ENCODE measurements around the gene DMTF1.

GRCh38 chr7:87220734-87221215 lies 68.5 kb downstream of the DMTF1 start:
- no peak for TF ChIP-seq CREB5 (CRISPR knock-in tag; IDR thresholded peaks at IDR 0.05; ENCODE audit: low read depth)
- TF ChIP-seq PATZ1 (CRISPR knock-in tag; IDR thresholded peaks at IDR 0.05; ENCODE audit: borderline replicate concordance) = no peak
- TF ChIP-seq, protein P1, sequence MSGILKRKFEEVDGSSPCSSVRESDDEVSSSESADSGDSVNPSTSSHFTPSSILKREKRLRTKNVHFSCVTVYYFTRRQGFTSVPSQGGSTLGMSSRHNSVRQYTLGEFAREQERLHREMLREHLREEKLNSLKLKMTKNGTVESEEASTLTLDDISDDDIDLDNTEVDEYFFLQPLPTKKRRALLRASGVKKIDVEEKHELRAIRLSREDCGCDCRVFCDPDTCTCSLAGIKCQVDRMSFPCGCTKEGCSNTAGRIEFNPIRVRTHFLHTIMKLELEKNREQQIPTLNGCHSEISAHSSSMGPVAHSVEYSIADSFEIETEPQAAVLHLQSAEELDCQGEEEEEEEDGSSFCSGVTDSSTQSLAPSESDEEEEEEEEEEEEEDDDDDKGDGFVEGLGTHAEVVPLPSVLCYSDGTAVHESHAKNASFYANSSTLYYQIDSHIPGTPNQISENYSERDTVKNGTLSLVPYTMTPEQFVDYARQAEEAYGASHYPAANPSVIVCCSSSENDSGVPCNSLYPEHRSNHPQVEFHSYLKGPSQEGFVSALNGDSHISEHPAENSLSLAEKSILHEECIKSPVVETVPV (CRISPR knock-in tag; IDR thresholded peaks at IDR 0.05) = no peak
- TF ChIP-seq ESRRG (CRISPR knock-in tag; IDR thresholded peaks at IDR 0.05) = no peak
- TF ChIP-seq POU6F1 (CRISPR knock-in tag; IDR thresholded peaks at IDR 0.05; ENCODE audit: borderline replicate concordance, low read depth) = no peak
- no peak for TF ChIP-seq ISL1 (CRISPR knock-in tag; IDR thresholded peaks at IDR 0.05)
- no peak for TF ChIP-seq ZFP3 (CRISPR knock-in tag; IDR thresholded peaks at IDR 0.05)
- no peak for TF ChIP-seq ARNTL (CRISPR knock-in tag; IDR thresholded peaks at IDR 0.05; ENCODE audit: borderline replicate concordance, low read depth)
- TF ChIP-seq ZC3H10 (CRISPR knock-in tag; IDR thresholded peaks at IDR 0.05) = no peak
- no peak for TF ChIP-seq OSR1 (CRISPR knock-in tag; IDR thresholded peaks at IDR 0.05)
- TF ChIP-seq ZNF8 (CRISPR knock-in tag; IDR thresholded peaks at IDR 0.05) = no peak
- TF ChIP-seq TCF4 (CRISPR knock-in tag; IDR thresholded peaks at IDR 0.05; ENCODE audit: borderline replicate concordance) = no peak
- no peak for TF ChIP-seq TSHZ2 (CRISPR knock-in tag; IDR thresholded peaks at IDR 0.05)

Measured in SK-N-SH treated with all-trans-retinoic acid at 6 μM for 48 hours (cell line).